K562 (cell line): ENCODE data around the gene WARS2. TPM values are rescaled to one million over a fixed set of nuclear protein-coding genes. Genes with fewer than 3 reads are reported as not detected.

Experiments
- CBFA2T3 ChIP-seq: fragments of 450-650 bp; IDR thresholded peaks from 2 replicates; pipeline ENCODE4 v1.6.1; 2017
- CBX3 ChIP-seq, 2 experiments: IDR thresholded peaks; 1 replicate in 1 of 2; 2 replicates in 1 of 2; pipeline ENCODE4 v1.6.1; 2012; ENCODE audit warnings: inconsistent platforms in 2 of 2, low read length in 2 of 2, borderline replicate concordance in 1 of 2, control low read depth in 1 of 2
- CEBPZ ChIP-seq: fragments of 150-350 bp; IDR thresholded peaks from 2 replicates; pipeline ENCODE4 v1.6.1; 2014; ENCODE audit warnings: low read depth, mild to moderate bottlenecking, low read length, borderline replicate concordance
- CGGBP1 ChIP-seq: fragments of 250-450 bp; sonication (Bioruptor Pico); IDR thresholded peaks from 2 replicates; pipeline ENCODE4 v1.9.0; 2021; ENCODE audit warnings: mild to moderate bottlenecking
- JUND ChIP-seq, 2 experiments: IDR thresholded peaks; 2 replicates in 1 of 2; 3 replicates in 1 of 2; pipeline ENCODE4 v1.6.1; 2011; ENCODE audit warnings: borderline replicate concordance in 2 of 2, low read depth in 2 of 2, low read length in 2 of 2, improper control_type of control experiment in 1 of 2, missing biosample characterization in 1 of 2, missing genetic modification characterization in 1 of 2, missing genetic modification reagents in 1 of 2
- KDM4B ChIP-seq, 2 experiments: fragments of 450-650 bp in 1 of 2; sonication (generic) in 1 of 2; IDR thresholded peaks; 2 replicates each; pipeline ENCODE4 v1.6.1; 2016 to 2017; ENCODE audit warnings: borderline replicate concordance in 2 of 2, antibody characterized with exemption in 1 of 2, low read depth in 1 of 2, mild to moderate bottlenecking in 1 of 2
- LEF1 ChIP-seq: fragments of 450-650 bp; IDR thresholded peaks from 2 replicates; pipeline ENCODE4 v1.6.1; 2016; ENCODE audit warnings: mild to moderate bottlenecking
- MYBL2 ChIP-seq, 2 experiments: fragments of 450-650 bp in 1 of 2; sonication (generic) in 1 of 2; formaldehyde crosslinking in 1 of 2; IDR thresholded peaks; 2 replicates each; pipeline versions ENCODE4 v1.6.1 to v1.8.1; 2017 to 2022; ENCODE audit warnings: borderline replicate concordance in 1 of 2, inconsistent platforms in 1 of 2, low read depth in 1 of 2, mild to moderate bottlenecking in 1 of 2, missing genetic modification reagents in 1 of 2, moderate library complexity in 1 of 2
- NR2F6 ChIP-seq: fragments of 450-650 bp; formaldehyde crosslinking; IDR thresholded peaks from 2 replicates; pipeline ENCODE4 v1.4.0; 2020; ENCODE audit warnings: mild to moderate bottlenecking
- RB1 ChIP-seq: fragments of 450-650 bp; IDR thresholded peaks from 2 replicates; pipeline ENCODE4 v1.6.1; 2017; ENCODE audit warnings: low read depth, mild to moderate bottlenecking
- SLC30A9 ChIP-seq: fragments of 250-450 bp; sonication (Bioruptor Pico); IDR thresholded peaks from 2 replicates; pipeline ENCODE4 v1.8.0; 2022; ENCODE audit warnings: mild to moderate bottlenecking, moderate library complexity
- ZNF764 ChIP-seq: fragments of 250-450 bp; sonication (Bioruptor Pico); IDR thresholded peaks from 2 replicates; pipeline ENCODE4 v1.4.0; 2020; ENCODE audit warnings: low read depth, mild to moderate bottlenecking, moderate library complexity
- polyA plus RNA-seq, 8 experiments: library from polyadenylated mRNA; depleted of rRNA in 4 of 8; stranded (reverse) in 5 of 8; unstranded in 3 of 8; fragments of >200 nt; fragmentation: Nextera tagmentation in 2 of 8; fragmentation: Illumina TruSeq in 1 of 8; extraction: Ambion mirVana in 2 of 8; extraction: Trizol in 1 of 8; gene quantifications; 2 replicates each; pipeline versions ENCODE4 v1.2.1 to v1.2.3, GENCODE V29; 2011 to 2014; ENCODE audit warnings: inconsistent platforms in 1 of 8, missing spikeins in 1 of 8
- total RNA-seq, 7 experiments: library from RNA; depleted of rRNA in 6 of 7; stranded (reverse); fragments of >200 nt in 6 of 7; fragmentation: Illumina TruSeq in 2 of 7; extraction: Trizol in 2 of 7; gene quantifications; 2 replicates each; pipeline versions ENCODE4 v1.2.1 to v1.2.3, GENCODE V29; 2011 to 2021; ENCODE audit warnings: low replicate concordance in 1 of 7

WARS2 gene
- total and polyA plus RNA-seq, 9 of the 15 experiments (the other 6 are each of a cell fraction or from before 2014, with no cell fraction given) = 5.7 to 18.0 (median 16.9) TPM

- TF ChIP-seq CGGBP1 (CRISPR knock-in tag) (no peak), MYBL2 (IDR thresholded peaks at IDR 0.05; ENCODE audit: low read depth) (no peak), MYBL2 (CRISPR knock-in tag; IDR thresholded peaks at IDR 0.05; ENCODE audit: borderline replicate concordance) (no peak), ZNF764 (CRISPR knock-in tag) (no peak), CBFA2T3 (no peak), CEBPZ (no peak), JUND (IDR thresholded peaks at IDR 0.05; ENCODE audit: borderline replicate concordance, low read depth, low read length) (no peak), JUND (tag; IDR thresholded peaks at IDR 0.05; ENCODE audit: borderline replicate concordance, low read depth, low read length) (no peak), LEF1 (no peak), RB1 (no peak), CBX3 (IDR thresholded peaks at IDR 0.05; ENCODE audit: borderline replicate concordance in 1 of 2, low read length in 2 of 2) (no peak), KDM4B (IDR thresholded peaks at IDR 0.05; ENCODE audit: borderline replicate concordance in 2 of 2, low read depth in 1 of 2) (no peak), SLC30A9 (CRISPR knock-in tag) (no peak), NR2F6 (CRISPR knock-in tag) (no peak)
These were observed 99.5 kb downstream of the WARS2 start (continued) for GRCh38 chr1:119040906-119041305.
